DND-41 (cell line): ENCODE results near the gene VPS37B.

Experiments used
- ATAC-seq: fragments of 200-7000 bp; cut with Tn5 transposase; 3 replicates; pipeline ENCODE4 v1.9.1; 2021; ENCODE audit warnings: low read depth; ENCODE audit not compliant: insufficient read depth
- DNase-seq: peaks from one replicate; pipeline ENCODE4 v3.0.0-alpha.2; 2020
- H2AFZ ChIP-seq: 2 replicates; pipeline ENCODE4 v1.6.0; 2012; ENCODE audit warnings: low read depth, low read length
- H3K27ac ChIP-seq: 2 replicates; pipeline ENCODE4 v1.5.1; 2012; ENCODE audit warnings: low read length, inconsistent platforms
- H3K27me3 ChIP-seq: fragments of 200-600 bp; sonication (generic); 2 replicates; pipeline ENCODE4 v1.6.0; 2012; ENCODE audit warnings: low read length, mild to moderate bottlenecking, inconsistent platforms; ENCODE audit not compliant: insufficient read depth, poor library complexity
- H3K36me3 ChIP-seq: 2 replicates; pipeline ENCODE4 v1.5.1; 2012; ENCODE audit warnings: low read length, inconsistent platforms; ENCODE audit not compliant: insufficient read depth
- H3K4me1 ChIP-seq: 2 replicates; pipeline ENCODE4 v1.5.1; 2012; ENCODE audit warnings: mild to moderate bottlenecking, low read length; ENCODE audit not compliant: insufficient read depth
- H3K4me2 ChIP-seq: 2 replicates; pipeline ENCODE4 v1.6.0; 2012; ENCODE audit warnings: mild to moderate bottlenecking, moderate library complexity, low read length, inconsistent platforms; ENCODE audit not compliant: insufficient read depth
- H3K4me3 ChIP-seq, 2 experiments: fragments of 200-600 bp in 1 of 2; shearing (Covaris generic) in 1 of 2; 2 replicates each; pipeline ENCODE4 v1.5.1; 2012 to 2016; ENCODE audit warnings: inconsistent platforms in 2 of 2, low read length in 2 of 2, mild to moderate bottlenecking in 2 of 2, low read depth in 1 of 2, moderate library complexity in 1 of 2
- H3K79me2 ChIP-seq: 2 replicates; pipeline ENCODE4 v1.6.0; 2012; ENCODE audit warnings: low read length, inconsistent platforms; ENCODE audit not compliant: insufficient read depth
- H3K9ac ChIP-seq: 2 replicates; pipeline ENCODE4 v1.6.0; 2012; ENCODE audit warnings: low read depth, mild to moderate bottlenecking, inconsistent platforms, low read length, moderate library complexity
- H3K9me3 ChIP-seq: 2 replicates; pipeline ENCODE4 v1.5.1; 2012; ENCODE audit warnings: low read length, moderate library complexity, mild to moderate bottlenecking, inconsistent platforms; ENCODE audit not compliant: insufficient read depth, severe bottlenecking
- H4K20me1 ChIP-seq: 2 replicates; pipeline ENCODE4 v1.6.0; 2012; ENCODE audit warnings: low read length; ENCODE audit not compliant: insufficient read depth
- EZH2 ChIP-seq: IDR thresholded peaks from 3 replicates; pipeline ENCODE4 v1.6.1; 2012; ENCODE audit warnings: borderline replicate concordance, low read depth, mild to moderate bottlenecking, moderate library complexity, low read length, inconsistent platforms; ENCODE audit not compliant: severe bottlenecking
- TF ChIP-seq, protein P1 (sequence below): IDR thresholded peaks from 2 replicates; pipeline ENCODE4 v1.5.1; 2012; ENCODE audit warnings: borderline replicate concordance, low read length, moderate library complexity, mild to moderate bottlenecking; ENCODE audit not compliant: poor library complexity, severe bottlenecking; ENCODE audit errors: extremely low read depth

VPS37B gene

GRCh38 chr12:122858591-122859302, 37.2 kb downstream of the VPS37B start:
- Histone ChIP-seq H3K27ac (no peak overlapping the region), H3K9ac (no peak overlapping the region), H3K79me2 (no peaks in the 10 kb centered on the region), H3K9me3 (no peaks in the 10 kb centered on the region), H4K20me1 (0 out of 2 replicates have a peak, but pooled peaks cover 6% of the 10 kb centered on the region), H3K4me1 (no peaks in the 10 kb centered on the region), H3K36me3 (peaks cover 39% of the 10 kb centered on the region), H3K4me2 (no peak overlapping the region), H3K27me3 (no peaks in the 10 kb centered on the region), H2AFZ (no peak overlapping the region), H3K4me3 (no peak overlapping the region)
- ATAC-seq (no peak), DNase-seq (no peak)
- TF ChIP-seq, protein P1, sequence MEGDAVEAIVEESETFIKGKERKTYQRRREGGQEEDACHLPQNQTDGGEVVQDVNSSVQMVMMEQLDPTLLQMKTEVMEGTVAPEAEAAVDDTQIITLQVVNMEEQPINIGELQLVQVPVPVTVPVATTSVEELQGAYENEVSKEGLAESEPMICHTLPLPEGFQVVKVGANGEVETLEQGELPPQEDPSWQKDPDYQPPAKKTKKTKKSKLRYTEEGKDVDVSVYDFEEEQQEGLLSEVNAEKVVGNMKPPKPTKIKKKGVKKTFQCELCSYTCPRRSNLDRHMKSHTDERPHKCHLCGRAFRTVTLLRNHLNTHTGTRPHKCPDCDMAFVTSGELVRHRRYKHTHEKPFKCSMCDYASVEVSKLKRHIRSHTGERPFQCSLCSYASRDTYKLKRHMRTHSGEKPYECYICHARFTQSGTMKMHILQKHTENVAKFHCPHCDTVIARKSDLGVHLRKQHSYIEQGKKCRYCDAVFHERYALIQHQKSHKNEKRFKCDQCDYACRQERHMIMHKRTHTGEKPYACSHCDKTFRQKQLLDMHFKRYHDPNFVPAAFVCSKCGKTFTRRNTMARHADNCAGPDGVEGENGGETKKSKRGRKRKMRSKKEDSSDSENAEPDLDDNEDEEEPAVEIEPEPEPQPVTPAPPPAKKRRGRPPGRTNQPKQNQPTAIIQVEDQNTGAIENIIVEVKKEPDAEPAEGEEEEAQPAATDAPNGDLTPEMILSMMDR, result no peak
- no peak for TF ChIP-seq EZH2

GRCh38 chr12:122858171-122858570, 37.8 kb downstream of the VPS37B start:
- no peaks in the 10 kb centered on the region for H3K4me1 ChIP-seq
- no peak for DNase-seq
- no peak for ATAC-seq
- H3K4me3 ChIP-seq, result no peak overlapping the region
- H3K9ac ChIP-seq, result no peak overlapping the region
- no peaks in the 10 kb centered on the region for H3K9me3 ChIP-seq
- H2AFZ ChIP-seq, result no peak overlapping the region
- TF ChIP-seq, protein P1, result no peak
- TF ChIP-seq EZH2, result no peak
- peaks cover 33% of the 10 kb centered on the region for H3K36me3 ChIP-seq
- 0 out of 2 replicates have a peak, but pooled peaks cover under 1% of the 10 kb centered on the region for H4K20me1 ChIP-seq
- H3K4me2 ChIP-seq, result no peak overlapping the region
- no peaks in the 10 kb centered on the region for H3K27me3 ChIP-seq
- H3K79me2 ChIP-seq, result no peaks in the 10 kb centered on the region
- H3K27ac ChIP-seq, result no peak overlapping the region

DNA sequence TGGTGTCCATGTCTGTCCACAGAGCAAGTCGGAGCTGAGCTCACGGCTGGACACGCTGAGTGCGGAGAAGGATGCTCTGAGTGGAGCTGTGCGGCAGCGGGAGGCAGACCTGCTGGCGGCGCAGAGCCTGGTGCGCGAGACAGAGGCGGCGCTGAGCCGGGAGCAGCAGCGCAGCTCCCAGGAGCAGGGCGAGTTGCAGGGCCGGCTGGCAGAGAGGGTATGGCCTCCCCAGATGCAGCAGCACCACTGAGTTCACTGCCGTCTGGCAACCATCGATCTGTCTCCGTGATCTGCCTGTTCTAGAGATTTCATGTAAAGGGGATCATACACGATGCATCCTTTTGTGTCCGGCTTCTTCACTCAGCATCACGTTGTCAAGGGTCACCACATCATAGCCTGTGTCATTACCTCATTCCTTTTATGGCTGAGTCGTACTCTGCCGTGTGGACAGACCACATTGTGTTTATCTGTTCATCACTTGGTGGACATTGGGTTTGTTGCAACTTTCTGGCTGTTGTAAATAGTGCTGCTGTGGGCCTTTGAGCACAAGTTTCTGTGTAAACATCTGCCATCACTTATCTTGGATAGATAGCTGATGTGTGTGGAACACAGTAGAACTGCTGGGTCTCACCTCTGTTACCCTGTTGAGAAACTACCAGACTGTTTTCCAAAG, 38.8 kb downstream of the VPS37B start:
- Histone ChIP-seq H4K20me1 (no peaks in the 10 kb centered on the region), H3K36me3 (peaks cover 31% of the 10 kb centered on the region)
- ATAC-seq, result no peak

More for the DNA sequence above, 38.8 kb downstream of the VPS37B start:
- no peaks in the 10 kb centered on the region for H3K27me3 ChIP-seq
- no peak overlapping the region for H2AFZ ChIP-seq
- TF ChIP-seq EZH2, result no peak
- TF ChIP-seq, protein P1, result no peak
- H3K79me2 ChIP-seq, result no peaks in the 10 kb centered on the region
- H3K9me3 ChIP-seq, result no peaks in the 10 kb centered on the region
- no peak overlapping the region for H3K27ac ChIP-seq
- no peak overlapping the region for H3K4me3 ChIP-seq
- no peaks in the 10 kb centered on the region for H3K4me1 ChIP-seq
- no peak overlapping the region for H3K9ac ChIP-seq
- H3K4me2 ChIP-seq, result no peak overlapping the region
- no peak for DNase-seq
